DND-41 (cell line): ENCODE results near the gene SIAH1.

ENCODE experiments used
- CTCF ChIP-seq: IDR thresholded peaks from 2 replicates; pipeline ENCODE4 v1.5.1; 2012; ENCODE audit warnings: borderline replicate concordance, low read length, moderate library complexity, mild to moderate bottlenecking; ENCODE audit not compliant: poor library complexity, severe bottlenecking; ENCODE audit errors: extremely low read depth
- EZH2 ChIP-seq: IDR thresholded peaks from 3 replicates; pipeline ENCODE4 v1.6.1; 2012; ENCODE audit warnings: borderline replicate concordance, low read depth, mild to moderate bottlenecking, moderate library complexity, low read length, inconsistent platforms; ENCODE audit not compliant: severe bottlenecking

GRCh38 chr16:48332978-48333377 is 52.2 kb downstream of the SIAH1 start:
- no peak for TF ChIP-seq CTCF
- no peak for TF ChIP-seq EZH2
